Measurements from ENCODE around the gene GNAT2. TPM values are rescaled to one million over a fixed set of nuclear protein-coding genes. Genes with fewer than 3 reads are reported as not detected.

The GNAT2 gene
- total RNA-seq, 1 experiment from 2014 or later, result 0.20 TPM

DNA sequence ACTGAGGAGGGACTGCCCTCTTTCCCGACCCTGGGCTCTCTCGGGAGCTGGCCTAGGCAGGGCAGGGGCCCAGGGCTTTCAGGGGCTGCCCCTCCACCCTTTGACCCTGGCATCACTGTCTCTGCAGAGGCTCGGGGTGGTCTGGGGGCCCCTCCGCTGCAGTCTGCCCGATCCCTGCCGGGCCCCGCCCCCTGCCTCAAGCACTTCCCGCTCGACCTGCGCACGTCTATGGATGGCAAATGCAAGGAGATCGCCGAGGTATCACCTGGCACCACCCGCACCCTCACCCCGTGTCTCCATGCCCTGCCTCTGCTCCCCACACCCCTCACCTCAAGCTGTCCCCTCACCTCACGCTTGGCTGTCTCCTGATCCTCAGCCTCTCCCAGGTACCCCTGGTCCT lies 5.8 kb upstream of the GNAT2 start:
- Histone ChIP-seq H3K23ac (ENCODE audit: insufficient read length, low read depth, low read length) (no peak overlapping the region), H3K27ac (ENCODE audit: insufficient read length, low read depth, low read length) (no peak overlapping the region), H2AK5ac (ENCODE audit: insufficient read length, low read length) (no peak overlapping the region), H2BK120ac (ENCODE audit: low read depth, low read length, poor library complexity, severe bottlenecking) (no peak overlapping the region), H2BK15ac (ENCODE audit: low read depth, low read length) (no peak overlapping the region), H2BK20ac (ENCODE audit: low read depth, low read length, poor library complexity, severe bottlenecking) (no peak overlapping the region), H3K18ac (ENCODE audit: insufficient read length, low read depth, low read length) (no peak overlapping the region), H3T11ph (ENCODE audit: low read length) (no peak overlapping the region), H3K27me3 (ENCODE audit: insufficient read depth, low read length) (no peaks in the 10 kb centered on the region), H2BK5ac (ENCODE audit: insufficient read length, low read length) (no peak overlapping the region), H4K5ac (ENCODE audit: insufficient read length, low read depth, low read length) (no peak overlapping the region), H3K56ac (ENCODE audit: insufficient read length, low read depth, low read length) (no peak overlapping the region), H3K23me2 (ENCODE audit: insufficient read length, low read depth, low read length, poor library complexity, severe bottlenecking) (peaks cover 8% of the 10 kb centered on the region), H3K4ac (ENCODE audit: low read depth, low read length) (no peak overlapping the region), H3K4me1 (ENCODE audit: insufficient read depth, low read length) (no peaks in the 10 kb centered on the region), H4K8ac (replicated peaks; ENCODE audit: insufficient read length, low read depth, low read length) (no peak overlapping the region), H3K14ac (ENCODE audit: insufficient read depth, low read length) (no peak overlapping the region), H3K9me3 (ENCODE audit: control insufficient read depth, low read depth, low read length) (no peaks in the 10 kb centered on the region), H4K20me1 (ENCODE audit: control insufficient read depth, insufficient read depth, insufficient read length) (peaks cover 2% of the 10 kb centered on the region), H3K9ac (ENCODE audit: extremely low read depth, insufficient read length, low read length) (no peak overlapping the region), H2BK12ac (ENCODE audit: insufficient read length, low read depth, low read length) (no peak overlapping the region), H3K79me1 (ENCODE audit: insufficient read depth, low read depth, low read length, poor library complexity, severe bottlenecking) (no peaks in the 10 kb centered on the region), H2AFZ (ENCODE audit: low read length) (no peak overlapping the region), H3K79me2 (ENCODE audit: insufficient read depth, low read length) (peaks cover 6% of the 10 kb centered on the region; the same call in 1 of the 2 replicates), H3K4me2 (ENCODE audit: insufficient read depth, insufficient read length, low read length) (no peak overlapping the region), H4K91ac (ENCODE audit: insufficient read length, low read depth, low read length) (no peak overlapping the region)
- WGBS (ENCODE audit: extremely low coverage, insufficient read length, low lambda C conversion rate), result no CpG with 5 or more reads among the region's 16 CpGs
- Mint-ChIP-seq H3K27ac (peak overlapping the region; percentile 40 to 87 (median 76); a peak in 2 of 7 replicates), H3K4me1 (peaks cover 13 to 35% of the 10 kb centered on the region in 2 experiments), H3K27me3 (ENCODE audit: low read depth) (no peaks in the 10 kb centered on the region; the same call in 1 of the 2 replicates), H3K4me3 (no peak overlapping the region), H3K9me3 (no peaks in the 10 kb centered on the region), H3K36me3 (ENCODE audit: insufficient read depth in 1 of 3, low read depth in 3 of 3) (peaks cover 22 to 40% (median 34%) of the 10 kb centered on the region in 3 experiments; a peak in 6 of 7 replicates)
- no peak for DNase-seq
- no peak for TF ChIP-seq CTCF (conservative IDR thresholded peaks at IDR 0.05)
